Measurements from ENCODE around the gene DCBLD2. TPM values are rescaled to one million over a fixed set of nuclear protein-coding genes. Genes with fewer than 3 reads are reported as not detected.

DCBLD2 gene
- total and polyA plus RNA-seq, 9 of the 15 experiments (the other 6 are each of a cell fraction or from before 2014, with no cell fraction given), result 2.7 to 14.6 (median 7.4) TPM

DNA sequence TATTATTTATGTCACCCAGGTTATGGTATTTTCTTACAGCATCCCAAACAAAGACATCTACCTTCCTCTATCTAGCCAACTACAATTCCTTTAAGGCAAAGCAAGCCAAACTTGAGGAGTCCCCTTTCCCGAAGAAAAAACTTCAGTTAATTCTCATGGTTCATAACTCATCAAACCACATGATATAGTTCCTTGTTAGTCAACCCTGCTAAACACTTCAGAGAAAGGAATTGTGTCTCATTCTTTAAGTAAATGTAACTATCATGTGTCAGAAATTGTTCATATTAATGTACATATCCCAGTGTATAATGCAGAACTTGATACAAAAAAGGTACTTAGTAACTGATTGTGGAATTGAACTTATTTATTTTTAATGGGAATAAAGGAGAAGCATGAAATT, 93.9 kb downstream of the DCBLD2 start:
- H3K9me3 ChIP-seq (replicated peaks; ENCODE audit: control insufficient read depth, insufficient read depth, low read depth, low read length), result no peaks in the 10 kb centered on the region
- no peaks in the 10 kb centered on the region for H3K27me3 ChIP-seq (ENCODE audit: control insufficient read depth in 2 of 2, insufficient read depth in 2 of 2, low read length in 2 of 2)
- no peak overlapping the region for H3K4me3 ChIP-seq
- TF ChIP-seq ELF4 (CRISPR knock-in tag; IDR thresholded peaks at IDR 0.05), result no peak
- no peak for TF ChIP-seq CHD1 (IDR thresholded peaks at IDR 0.05; ENCODE audit: low read length)
- 100% methylated on average over 1 of the region's 1 CpG for WGBS (ENCODE audit: insufficient coverage, low coverage, missing lambda C conversion rate)
- no peak overlapping the region for H3K4me2 ChIP-seq (ENCODE audit: insufficient read depth, low read length)
- no peaks in the 10 kb centered on the region for H3K79me2 ChIP-seq (ENCODE audit: control insufficient read depth, insufficient read depth, low read length)
- H3K27ac ChIP-seq (ENCODE audit: extremely low read depth, low read depth, low read length), result no peak overlapping the region
- H3K36me3 ChIP-seq (ENCODE audit: control insufficient read depth, insufficient read depth, low read length), result peaks cover 26% of the 10 kb centered on the region; the same call in 2 of the 3 replicates
- no peak for FAIRE-seq
- no peak for ATAC-seq
- intact Hi-C loops (cut with micrococcal nuclease), result no loop called here
- POLR2A ChIA-PET, result no interaction called here
- BruUV-seq (replicated peaks), result no TSS peak
- H2AFZ ChIP-seq (ENCODE audit: low read depth, low read length), result no peak overlapping the region
- no peaks in the 10 kb centered on the region for H3K9me1 ChIP-seq (ENCODE audit: control insufficient read depth, insufficient read depth, low read length)
- in situ Hi-C loops (cut with MboI), result loop anchor here (25.0 kb wide), 2 partner anchors 355 to 770 kb away; partner anchors contain the start of gene GABRR3
- no peaks in the 10 kb centered on the region for H4K20me1 ChIP-seq (replicated peaks; ENCODE audit: control insufficient read depth, insufficient read depth, low read length)
- no peak for DNase-seq (ENCODE audit: extremely low read depth in 1 of 4, low spot score in 3 of 4)
- no peak overlapping the region for H3K9ac ChIP-seq (ENCODE audit: insufficient read depth in 1 of 2, low read depth in 2 of 2, low read length in 2 of 2)
- CTCF ChIA-PET (ENCODE audit: low intra/inter-chr PET ratio), result no interaction called here
- no peaks in the 10 kb centered on the region for H3K4me1 ChIP-seq (replicated peaks in 1 of 2; ENCODE audit: control insufficient read depth in 2 of 2, insufficient read depth in 2 of 2, low read length in 2 of 2)

DNA sequence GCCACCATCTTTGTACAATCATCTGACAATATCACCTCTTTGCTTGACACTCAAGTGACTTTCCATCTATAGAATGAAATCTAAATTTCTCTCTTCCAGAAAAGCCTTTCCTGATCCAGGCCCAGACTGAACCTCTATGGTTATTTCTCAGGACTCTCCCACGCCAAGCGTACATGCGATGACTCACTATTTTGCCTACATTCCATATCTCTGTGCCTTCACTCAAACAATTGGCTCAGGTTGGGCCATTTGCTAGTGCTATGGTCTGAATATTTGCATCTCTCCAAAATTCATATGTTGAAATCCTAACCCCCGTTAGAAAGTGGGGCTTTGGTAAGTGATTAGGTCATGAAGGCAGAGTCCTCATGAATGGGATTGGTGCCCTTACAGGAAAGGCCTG, 94.5 kb downstream of the DCBLD2 start:
- H3K9me3 ChIP-seq (replicated peaks; ENCODE audit: control insufficient read depth, insufficient read depth, low read depth, low read length), result no peaks in the 10 kb centered on the region
- no peak for FAIRE-seq
- no peak overlapping the region for H3K9ac ChIP-seq (ENCODE audit: insufficient read depth in 1 of 2, low read depth in 2 of 2, low read length in 2 of 2)
- no peaks in the 10 kb centered on the region for H3K27me3 ChIP-seq (ENCODE audit: control insufficient read depth in 2 of 2, insufficient read depth in 2 of 2, low read length in 2 of 2)
- no peak overlapping the region for H3K4me3 ChIP-seq
- H3K36me3 ChIP-seq (ENCODE audit: control insufficient read depth, insufficient read depth, low read length), result peaks cover 26% of the 10 kb centered on the region; the same call in 2 of the 3 replicates
- intact Hi-C loops (cut with micrococcal nuclease), result no loop called here
- no peaks in the 10 kb centered on the region for H3K9me1 ChIP-seq (ENCODE audit: control insufficient read depth, insufficient read depth, low read length)
- ChIA-PET POLR2A (no interaction called here), CTCF (ENCODE audit: low intra/inter-chr PET ratio) (no interaction called here)
- no peak overlapping the region for H3K27ac ChIP-seq (ENCODE audit: extremely low read depth, low read depth, low read length)
- in situ Hi-C loops (cut with MboI), result loop anchor here (25.0 kb wide), 2 partner anchors 355 to 770 kb away; partner anchors contain the start of gene GABRR3
- H2AFZ ChIP-seq (ENCODE audit: low read depth, low read length), result no peak overlapping the region
- H3K4me2 ChIP-seq (ENCODE audit: insufficient read depth, low read length), result no peak overlapping the region
- H3K4me1 ChIP-seq (replicated peaks in 1 of 2; ENCODE audit: control insufficient read depth in 2 of 2, insufficient read depth in 2 of 2, low read length in 2 of 2), result no peaks in the 10 kb centered on the region
- WGBS (ENCODE audit: insufficient coverage, low coverage, missing lambda C conversion rate), result 96% methylated on average over 4 of the region's 4 CpGs
- no peak for ATAC-seq
- no peaks in the 10 kb centered on the region for H4K20me1 ChIP-seq (replicated peaks; ENCODE audit: control insufficient read depth, insufficient read depth, low read length)
- BruUV-seq (replicated peaks), result no TSS peak
- no peaks in the 10 kb centered on the region for H3K79me2 ChIP-seq (ENCODE audit: control insufficient read depth, insufficient read depth, low read length)
- no peak for DNase-seq (ENCODE audit: extremely low read depth in 1 of 4, low spot score in 3 of 4)
- no peak for TF ChIP-seq SMARCE1 (IDR thresholded peaks at IDR 0.05)
- TF ChIP-seq ZNF384 (IDR thresholded peaks at IDR 0.05; ENCODE audit: low read depth, low read length), result no peak
- TF ChIP-seq FOXK1 (CRISPR knock-in tag; IDR thresholded peaks at IDR 0.05; ENCODE audit: borderline replicate concordance), result no peak
- no peak for TF ChIP-seq KLF6 (CRISPR knock-in tag; IDR thresholded peaks at IDR 0.05; ENCODE audit: borderline replicate concordance)
- TF ChIP-seq, protein P1, sequence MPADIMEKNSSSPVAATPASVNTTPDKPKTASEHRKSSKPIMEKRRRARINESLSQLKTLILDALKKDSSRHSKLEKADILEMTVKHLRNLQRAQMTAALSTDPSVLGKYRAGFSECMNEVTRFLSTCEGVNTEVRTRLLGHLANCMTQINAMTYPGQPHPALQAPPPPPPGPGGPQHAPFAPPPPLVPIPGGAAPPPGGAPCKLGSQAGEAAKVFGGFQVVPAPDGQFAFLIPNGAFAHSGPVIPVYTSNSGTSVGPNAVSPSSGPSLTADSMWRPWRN (IDR thresholded peaks at IDR 0.05; ENCODE audit: low read depth), result no peak
- TF ChIP-seq CSDE1 (IDR thresholded peaks at IDR 0.05), result no peak
- no peak for TF ChIP-seq ZNF586 (CRISPR knock-in tag; conservative IDR thresholded peaks at IDR 0.05)
- TF ChIP-seq KLF16 (IDR thresholded peaks at IDR 0.05), result no peak
- TF ChIP-seq TAF15 (IDR thresholded peaks at IDR 0.05; ENCODE audit: low read depth, low read length), result no peak
- TF ChIP-seq, protein P2, sequence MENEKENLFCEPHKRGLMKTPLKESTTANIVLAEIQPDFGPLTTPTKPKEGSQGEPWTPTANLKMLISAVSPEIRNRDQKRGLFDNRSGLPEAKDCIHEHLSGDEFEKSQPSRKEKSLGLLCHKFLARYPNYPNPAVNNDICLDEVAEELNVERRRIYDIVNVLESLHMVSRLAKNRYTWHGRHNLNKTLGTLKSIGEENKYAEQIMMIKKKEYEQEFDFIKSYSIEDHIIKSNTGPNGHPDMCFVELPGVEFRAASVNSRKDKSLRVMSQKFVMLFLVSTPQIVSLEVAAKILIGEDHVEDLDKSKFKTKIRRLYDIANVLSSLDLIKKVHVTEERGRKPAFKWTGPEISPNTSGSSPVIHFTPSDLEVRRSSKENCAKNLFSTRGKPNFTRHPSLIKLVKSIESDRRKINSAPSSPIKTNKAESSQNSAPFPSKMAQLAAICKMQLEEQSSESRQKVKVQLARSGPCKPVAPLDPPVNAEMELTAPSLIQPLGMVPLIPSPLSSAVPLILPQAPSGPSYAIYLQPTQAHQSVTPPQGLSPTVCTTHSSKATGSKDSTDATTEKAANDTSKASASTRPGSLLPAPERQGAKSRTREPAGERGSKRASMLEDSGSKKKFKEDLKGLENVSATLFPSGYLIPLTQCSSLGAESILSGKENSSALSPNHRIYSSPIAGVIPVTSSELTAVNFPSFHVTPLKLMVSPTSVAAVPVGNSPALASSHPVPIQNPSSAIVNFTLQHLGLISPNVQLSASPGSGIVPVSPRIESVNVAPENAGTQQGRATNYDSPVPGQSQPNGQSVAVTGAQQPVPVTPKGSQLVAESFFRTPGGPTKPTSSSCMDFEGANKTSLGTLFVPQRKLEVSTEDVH (IDR thresholded peaks at IDR 0.05; ENCODE audit: low read depth, partially characterized antibody), result no peak
- no peak for TF ChIP-seq HOXB6 (CRISPR knock-in tag; IDR thresholded peaks at IDR 0.05; ENCODE audit: borderline replicate concordance)
